ENCODE data around the gene TIMM29. TPM values are rescaled to one million over a fixed set of nuclear protein-coding genes. Genes with fewer than 3 reads are reported as not detected.

TIMM29 gene
- total RNA-seq, 2 donors from 2014 or later = 34.9 to 47.9 TPM

- Histone ChIP-seq H3K4me1 (replicated peaks) (no peaks in the 10 kb centered on the region), H3K36me3 (peaks cover 9 to 16% of the 10 kb centered on the region in 2 donors), H3K27ac (no peak overlapping the region), H3K27me3 (replicated peaks; ENCODE audit: insufficient read depth) (no peaks in the 10 kb centered on the region), H3K9me3 (no peaks in the 10 kb centered on the region), H3K4me3 (no peak overlapping the region)
- DNase-seq (ENCODE audit: low spot score) = no peak
- intact Hi-C loops (cut with DNase I) = no loop called here
- 85% methylated on average over 42 of the region's 43 CpGs for WGBS
- TF ChIP-seq POLR2A (IDR thresholded peaks at IDR 0.05) = no peak
- TF ChIP-seq, protein P1, sequence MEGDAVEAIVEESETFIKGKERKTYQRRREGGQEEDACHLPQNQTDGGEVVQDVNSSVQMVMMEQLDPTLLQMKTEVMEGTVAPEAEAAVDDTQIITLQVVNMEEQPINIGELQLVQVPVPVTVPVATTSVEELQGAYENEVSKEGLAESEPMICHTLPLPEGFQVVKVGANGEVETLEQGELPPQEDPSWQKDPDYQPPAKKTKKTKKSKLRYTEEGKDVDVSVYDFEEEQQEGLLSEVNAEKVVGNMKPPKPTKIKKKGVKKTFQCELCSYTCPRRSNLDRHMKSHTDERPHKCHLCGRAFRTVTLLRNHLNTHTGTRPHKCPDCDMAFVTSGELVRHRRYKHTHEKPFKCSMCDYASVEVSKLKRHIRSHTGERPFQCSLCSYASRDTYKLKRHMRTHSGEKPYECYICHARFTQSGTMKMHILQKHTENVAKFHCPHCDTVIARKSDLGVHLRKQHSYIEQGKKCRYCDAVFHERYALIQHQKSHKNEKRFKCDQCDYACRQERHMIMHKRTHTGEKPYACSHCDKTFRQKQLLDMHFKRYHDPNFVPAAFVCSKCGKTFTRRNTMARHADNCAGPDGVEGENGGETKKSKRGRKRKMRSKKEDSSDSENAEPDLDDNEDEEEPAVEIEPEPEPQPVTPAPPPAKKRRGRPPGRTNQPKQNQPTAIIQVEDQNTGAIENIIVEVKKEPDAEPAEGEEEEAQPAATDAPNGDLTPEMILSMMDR (IDR thresholded peaks at IDR 0.05) = no peak
- no peak for TF ChIP-seq POLR2AphosphoS5 (IDR thresholded peaks at IDR 0.05)
These were observed 7.3 kb upstream of the TIMM29 start for GRCh38 chr19:10921199-10921909.

DNA sequence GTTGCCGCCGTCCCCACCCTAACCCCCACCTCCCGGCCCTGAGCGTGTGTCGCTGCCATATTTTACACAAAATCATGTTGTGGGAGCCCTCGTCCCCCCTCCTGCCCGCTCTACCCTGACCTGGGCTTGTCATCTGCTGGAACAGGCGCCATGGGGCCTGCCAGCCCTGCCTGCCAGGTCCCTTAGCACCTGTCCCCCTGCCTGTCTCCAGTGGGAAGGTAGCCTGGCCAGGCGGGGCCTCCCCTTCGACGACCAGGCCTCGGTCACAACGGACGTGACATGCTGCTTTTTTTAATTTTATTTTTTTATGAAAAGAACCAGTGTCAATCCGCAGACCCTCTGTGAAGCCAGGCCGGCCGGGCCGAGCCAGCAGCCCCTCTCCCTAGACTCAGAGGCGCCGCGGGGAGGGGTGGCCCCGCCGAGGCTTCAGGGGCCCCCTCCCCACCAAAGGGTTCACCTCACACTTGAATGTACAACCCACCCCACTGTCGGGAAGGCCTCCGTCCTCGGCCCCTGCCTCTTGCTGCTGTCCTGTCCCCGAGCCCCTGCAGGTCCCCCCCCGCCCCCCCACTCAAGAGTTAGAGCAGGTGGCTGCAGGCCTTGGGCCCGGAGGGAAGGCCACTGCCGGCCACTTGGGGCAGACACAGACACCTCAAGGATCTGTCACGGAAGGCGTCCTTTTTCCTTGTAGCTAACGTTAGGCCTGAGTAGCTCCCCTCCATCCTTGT lies 6.5 kb upstream of the TIMM29 start:
- Histone ChIP-seq H3K27ac (no peak overlapping the region), H3K27me3 (replicated peaks; ENCODE audit: insufficient read depth) (no peaks in the 10 kb centered on the region), H3K4me1 (replicated peaks) (peaks cover under 1% of the 10 kb centered on the region), H3K9me3 (no peaks in the 10 kb centered on the region), H3K4me3 (no peak overlapping the region), H3K36me3 (peaks cover 9 to 11% of the 10 kb centered on the region in 2 donors)
- TF ChIP-seq POLR2AphosphoS5 (IDR thresholded peaks at IDR 0.05) = no peak
- no peak for TF ChIP-seq POLR2A (IDR thresholded peaks at IDR 0.05)
- TF ChIP-seq, protein P1 (IDR thresholded peaks at IDR 0.05) = no peak
- DNase-seq (ENCODE audit: low spot score) = no peak
- WGBS = 71% methylated on average over 33 of the region's 33 CpGs
- intact Hi-C loops (cut with DNase I) = no loop called here

- intact Hi-C loops (cut with DNase I) = no loop called here
- TF ChIP-seq, protein P1 (IDR thresholded peaks at IDR 0.05) = no peak
- no peak for TF ChIP-seq POLR2AphosphoS5 (IDR thresholded peaks at IDR 0.05)
- TF ChIP-seq POLR2A (IDR thresholded peaks at IDR 0.05) = no peak
- H3K4me3 ChIP-seq = no peak overlapping the region
- no peaks in the 10 kb centered on the region for H3K27me3 ChIP-seq (replicated peaks; ENCODE audit: insufficient read depth)
- no peaks in the 10 kb centered on the region for H3K9me3 ChIP-seq
- H3K36me3 ChIP-seq = peaks cover 9 to 11% of the 10 kb centered on the region in 2 donors
- no peak overlapping the region for H3K27ac ChIP-seq
- DNase-seq (ENCODE audit: low spot score) = no peak
- WGBS = 83% methylated on average over 13 of the region's 13 CpGs
- peaks cover 5% of the 10 kb centered on the region for H3K4me1 ChIP-seq (replicated peaks)
These were observed 6.0 kb upstream of the TIMM29 start for GRCh38 chr19:10922638-10923014.

- intact Hi-C loops (cut with DNase I) = no loop called here
- no peak overlapping the region for H3K27ac ChIP-seq
- H3K4me3 ChIP-seq = no peak overlapping the region
- H3K27me3 ChIP-seq (replicated peaks; ENCODE audit: insufficient read depth) = no peaks in the 10 kb centered on the region
- TF ChIP-seq, protein P1 (IDR thresholded peaks at IDR 0.05) = no peak
- TF ChIP-seq POLR2AphosphoS5 (IDR thresholded peaks at IDR 0.05) (no peak), POLR2A (IDR thresholded peaks at IDR 0.05) (no peak)
- H3K36me3 ChIP-seq = peaks cover 9 to 11% of the 10 kb centered on the region in 2 donors
- peaks cover 8% of the 10 kb centered on the region for H3K4me1 ChIP-seq (replicated peaks)
- H3K9me3 ChIP-seq = no peaks in the 10 kb centered on the region
- WGBS = 90% methylated on average over 29 of the region's 29 CpGs
- no peak for DNase-seq (ENCODE audit: low spot score)
These were observed 5.1 kb upstream of the TIMM29 start for GRCh38 chr19:10923260-10924112.

Data from prostate gland (tissue), 2 donors.